Upper lobe of right lung (tissue), 1 donor: ENCODE results near the gene PLAC8. TPM values are rescaled to one million over a fixed set of nuclear protein-coding genes. Genes with fewer than 3 reads are reported as not detected.
"Not testable (repeated sequence)": the region's sequence is repeated elsewhere in the genome, so short reads cannot be mapped to it uniquely, and the experiment has no call there.

Experiments
- ATAC-seq: fragments of 200-7000 bp; cut with Tn5 transposase; one replicate; pipeline ENCODE4 v1.9.1; 2020; ENCODE audit warnings: mild to moderate bottlenecking, moderate library complexity
- DNase-seq: peaks from one replicate; pipeline ENCODE4 v3.0.0-alpha.2; 2020
- H3K27ac ChIP-seq: fragments of 200-600 bp; one replicate; pipeline ENCODE4 v1.8.0; 2022
- H3K27me3 ChIP-seq: fragments of 200-600 bp; one replicate; pipeline ENCODE4 v1.8.0; 2022; ENCODE audit warnings: mild to moderate bottlenecking
- H3K36me3 ChIP-seq: fragments of 200-600 bp; one replicate; pipeline ENCODE4 v1.8.0; 2022
- H3K4me1 ChIP-seq: fragments of 200-600 bp; one replicate; pipeline ENCODE4 v1.8.0; 2022
- H3K4me3 ChIP-seq: fragments of 200-600 bp; one replicate; pipeline ENCODE4 v1.8.0; 2022; ENCODE audit warnings: mild to moderate bottlenecking
- H3K9me3 ChIP-seq: fragments of 200-600 bp; one replicate; pipeline ENCODE4 v1.8.0; 2022
- CTCF ChIP-seq: fragments of 200-600 bp; IDR thresholded peaks from one replicate; pipeline ENCODE4 v1.8.0; 2022; ENCODE audit warnings: antibody characterized with exemption
- intact Hi-C: fragments of 100-400 bp; cut with DNase I; formaldehyde crosslinking; loops from one replicate; pipeline ENCODE4 v1.11.0; 2022
- total RNA-seq: library from RNA; stranded (reverse); fragmentation: NEBNext Ultra II Directional; extraction: Animal tissue kit (Norgen Biotek cat#: 25700); gene quantifications from one replicate; pipeline ENCODE4 v1.2.1, GENCODE V29; 2021
- donor health status: DM: no; HTN: yes; CAD: no; lungs with severe emphysema.

Gene PLAC8
- total RNA-seq, 1 donor from 2014 or later: 81.7 TPM

GRCh38 chr4:83112231-83112630 is 2.3 kb downstream of the PLAC8 start:
- H3K27ac ChIP-seq: peak overlapping the region; percentile 63
- peaks cover 8% of the 10 kb centered on the region for H3K4me1 ChIP-seq
- ATAC-seq: peak; percentile 5
- no peak for TF ChIP-seq CTCF
- no peak for DNase-seq
- intact Hi-C loops: no loop called here
- H3K36me3 ChIP-seq: no peaks in the 10 kb centered on the region
- H3K4me3 ChIP-seq: peak overlapping the region; percentile 32
- no peaks in the 10 kb centered on the region for H3K27me3 ChIP-seq
- H3K9me3 ChIP-seq: no peaks in the 10 kb centered on the region

GRCh38 chr4:83111751-83112141 is 2.8 kb downstream of the PLAC8 start:
- intact Hi-C loops: not testable (repeated sequence)
- Histone ChIP-seq H3K4me3 (peak overlapping the region; percentile 14), H3K27ac (peak overlapping the region; percentile 42)

GRCh38 chr4:83110970-83111750 is 3.4 kb downstream of the PLAC8 start:
- TF ChIP-seq CTCF: no peak
- DNase-seq: no peak
- Histone ChIP-seq H3K27me3 (no peaks in the 10 kb centered on the region), H3K36me3 (no peaks in the 10 kb centered on the region), H3K4me3 (no peak overlapping the region), H3K9me3 (no peaks in the 10 kb centered on the region), H3K4me1 (peaks cover 8% of the 10 kb centered on the region), H3K27ac (peak overlapping the region; percentile 81)
- intact Hi-C loops: no loop called here
- ATAC-seq: no peak

More at GRCh38 chr4:83111751-83112141, 2.8 kb downstream of the PLAC8 start:
- not testable (repeated sequence) for H3K27me3 ChIP-seq, ATAC-seq, DNase-seq, H3K4me1 ChIP-seq, H3K36me3 ChIP-seq, H3K9me3 ChIP-seq

- H3K9me3 ChIP-seq: no peaks in the 10 kb centered on the region
- DNase-seq: peak; percentile 94
- peak; percentile 60 for TF ChIP-seq CTCF
- no peaks in the 10 kb centered on the region for H3K27me3 ChIP-seq
- intact Hi-C loops: no loop called here
- H3K36me3 ChIP-seq: no peaks in the 10 kb centered on the region
- peak overlapping the region; percentile 81 for H3K27ac ChIP-seq
- peak overlapping the region; percentile 59 for H3K4me3 ChIP-seq
- peaks cover 8% of the 10 kb centered on the region for H3K4me1 ChIP-seq
- peak; percentile 94 for ATAC-seq
These were observed 4.1 kb downstream of the PLAC8 start for GRCh38 chr4:83110223-83110945.

GRCh38 chr4:83109480-83110222 is 4.9 kb downstream of the PLAC8 start:
- DNase-seq (peak; percentile 78), ATAC-seq (peak; percentile 75)
- Histone ChIP-seq H3K4me3 (peak overlapping the region; percentile 59), H3K9me3 (no peaks in the 10 kb centered on the region), H3K27ac (peak overlapping the region; percentile 81), H3K36me3 (no peaks in the 10 kb centered on the region), H3K27me3 (no peaks in the 10 kb centered on the region), H3K4me1 (peaks cover 8% of the 10 kb centered on the region)
- intact Hi-C loops: no loop called here
- no peak for TF ChIP-seq CTCF
